Measurements from ENCODE around the gene NOP53. TPM values are rescaled to one million over a fixed set of nuclear protein-coding genes. Genes with fewer than 3 reads are reported as not detected.

The NOP53 gene
- total RNA-seq, 4 donors from 2014 or later = 154 to 426 (median 281) TPM

DNA sequence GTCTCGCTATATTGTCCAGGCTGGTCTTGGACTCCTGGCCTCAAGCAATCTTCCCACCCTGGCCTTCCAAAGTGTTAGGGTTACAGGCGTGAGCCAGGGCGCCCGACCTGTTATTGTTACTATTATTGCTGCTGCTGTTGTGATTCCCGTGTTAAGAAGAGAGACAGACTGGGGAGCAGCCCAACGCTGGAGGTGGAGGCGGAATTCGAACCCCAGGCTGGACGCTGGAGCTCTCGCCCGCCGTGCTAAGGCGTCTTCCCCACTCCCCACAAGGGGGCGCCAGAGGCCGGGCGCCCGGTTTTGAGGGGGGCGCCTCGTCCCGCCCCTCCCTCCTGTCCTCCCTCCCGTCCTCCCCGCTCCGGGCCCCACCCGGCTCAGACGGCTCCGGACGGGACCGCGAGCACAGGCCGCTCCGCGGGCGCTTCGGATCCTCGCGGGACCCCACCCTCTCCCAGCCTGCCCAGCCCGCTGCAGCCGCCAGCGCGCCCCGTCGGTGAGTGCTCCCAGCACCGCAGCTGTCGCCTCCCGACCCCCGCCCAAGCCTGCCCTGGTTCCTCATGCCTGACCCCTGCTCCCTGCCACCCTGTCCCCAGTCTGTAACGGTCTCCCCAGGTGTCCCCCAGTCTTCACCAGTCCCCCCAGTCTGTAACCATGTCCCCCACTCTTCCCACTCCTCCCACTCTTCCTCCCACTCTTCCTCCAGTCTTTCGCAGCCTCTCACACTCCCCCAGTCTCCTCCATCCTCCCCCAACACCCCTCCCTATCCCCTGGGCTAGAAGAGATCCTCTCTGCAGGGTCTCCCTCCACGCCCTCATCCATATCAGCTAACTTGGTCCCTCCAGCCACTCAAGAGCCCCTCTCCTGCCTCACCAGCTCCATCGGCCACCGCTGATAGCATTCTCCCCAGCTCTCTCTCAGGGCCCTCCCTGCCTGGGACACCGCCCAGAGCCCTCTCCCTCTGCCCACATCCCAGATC lies 32.0 kb upstream of the NOP53 start, which contains the start of gene EHD2:
EHD2 (plus strand) TSS at position 377 of the 976 bp plus-strand sequence. CDS start 3,191 bp downstream, outside the sequence.
- TF ChIP-seq CTCF (IDR thresholded peaks at IDR 0.05; ENCODE audit: low read depth) = no peak

GRCh38 chr19:47714339-47714738 lies 31.0 kb upstream of the NOP53 start:
- TF ChIP-seq CTCF (IDR thresholded peaks at IDR 0.05; ENCODE audit: low read depth) = no peak

DNA sequence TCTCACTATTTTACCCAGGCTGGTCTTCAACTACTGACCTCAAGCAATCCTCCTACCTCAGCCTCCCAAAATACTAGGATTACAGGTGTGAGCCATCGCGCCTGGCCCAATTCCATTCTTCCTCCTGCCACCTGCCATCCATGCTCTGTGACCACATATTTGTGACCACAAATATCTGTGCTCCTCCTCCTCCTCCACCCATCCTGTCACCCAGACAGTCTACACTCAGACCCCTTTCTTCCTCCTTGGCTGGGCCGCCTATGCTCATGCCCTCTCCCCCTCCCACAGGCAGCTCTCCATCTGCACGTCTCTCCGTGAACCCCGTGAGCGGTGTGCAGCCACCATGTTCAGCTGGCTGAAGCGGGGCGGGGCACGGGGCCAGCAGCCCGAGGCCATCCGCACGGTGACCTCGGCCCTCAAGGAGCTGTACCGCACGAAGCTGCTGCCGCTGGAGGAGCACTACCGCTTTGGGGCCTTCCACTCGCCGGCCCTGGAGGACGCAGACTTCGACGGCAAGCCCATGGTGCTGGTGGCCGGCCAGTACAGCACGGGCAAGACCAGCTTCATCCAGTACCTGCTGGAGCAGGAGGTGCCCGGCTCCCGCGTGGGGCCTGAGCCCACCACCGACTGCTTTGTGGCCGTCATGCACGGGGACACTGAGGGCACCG lies 28.9 kb upstream of the NOP53 start:
- TF ChIP-seq CTCF (IDR thresholded peaks at IDR 0.05; ENCODE audit: low read depth) = no peak

- no peak for TF ChIP-seq CTCF (IDR thresholded peaks at IDR 0.05; ENCODE audit: low read depth)
These were observed 26.1 kb upstream of the NOP53 start for GRCh38 chr19:47719047-47719859.

DNA sequence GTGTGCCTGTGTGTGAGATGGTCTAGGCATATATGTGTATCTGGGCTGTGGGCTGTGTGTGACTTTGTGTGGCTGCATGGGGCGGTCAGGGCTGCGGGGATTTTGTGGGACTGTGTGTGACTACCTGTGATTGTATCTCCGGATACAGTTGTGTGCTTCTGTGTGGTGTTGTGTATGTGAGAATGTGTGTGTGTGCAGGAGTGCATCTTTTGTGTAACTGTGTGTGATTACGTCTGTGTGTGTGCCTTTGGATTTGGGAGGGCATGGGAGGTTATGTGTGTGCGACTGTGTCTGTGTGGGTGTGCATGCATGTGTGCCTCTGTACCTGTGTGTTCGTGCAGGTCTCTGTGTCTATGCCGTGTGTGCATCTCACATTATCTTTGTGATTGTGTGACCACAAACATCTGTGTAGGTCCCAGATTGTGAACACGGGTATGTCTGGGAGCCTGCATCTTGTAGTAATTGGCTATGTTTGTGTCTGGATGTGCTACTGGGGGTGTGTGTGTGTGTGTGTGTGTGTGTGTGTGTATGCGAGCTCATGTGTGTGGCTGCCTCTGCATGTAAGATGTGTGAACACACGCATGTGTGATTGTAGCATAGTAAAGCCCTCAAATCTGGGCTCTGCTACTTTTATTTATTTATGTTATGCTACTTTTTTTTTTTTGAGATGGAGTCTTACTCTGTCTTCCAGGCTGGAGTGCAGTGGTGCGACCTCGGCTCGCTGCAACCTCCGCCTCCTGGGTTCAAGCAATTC lies 24.5 kb upstream of the NOP53 start:
- TF ChIP-seq CTCF (IDR thresholded peaks at IDR 0.05; ENCODE audit: low read depth) = no peak

GRCh38 chr19:47723581-47723940 lies 21.8 kb upstream of the NOP53 start:
- no peak for TF ChIP-seq CTCF (IDR thresholded peaks at IDR 0.05; ENCODE audit: low read depth)
